Pancreas (tissue), 10 donors: ENCODE measurements around the gene DARS2. TPM values are rescaled to one million over a fixed set of nuclear protein-coding genes. Genes with fewer than 3 reads are reported as not detected.

ENCODE experiments used
- ATAC-seq, 4 donors: fragments of 200-7000 bp; cut with Tn5 transposase; one replicate each; pipeline versions ENCODE4 v1.8.0 to v1.9.1; 2020; ENCODE audit warnings: mild to moderate bottlenecking in 4 of 4, moderate library complexity in 4 of 4
- DNase-seq, 6 donors: peaks; one replicate each; pipeline ENCODE4 v3.0.0-alpha.2; 2020
- FAIRE-seq: peaks from 2 replicates; lab custom pipeline; 2012; peaks lifted over from hg19 to GRCh38; lab: Jason Lieb, UNC
- H3K27ac ChIP-seq, 4 donors: fragments of 200-600 bp; sonication (generic); 1 replicate in 3 of 4; 2 replicates in 1 of 4; pipeline versions ENCODE4 v1.5.0 to v1.8.0; 2020
- H3K27me3 ChIP-seq, 4 donors: fragments of 200-600 bp; one replicate each; pipeline ENCODE4 v1.8.0; 2021
- H3K36me3 ChIP-seq, 3 donors: fragments of 200-600 bp; sonication (generic) in 1 of 3; one replicate each; pipeline versions ENCODE4 v1.5.0 to v1.8.0; 2020 to 2021
- H3K4me1 ChIP-seq, 3 donors: fragments of 200-600 bp; one replicate each; pipeline ENCODE4 v1.8.0; 2021
- H3K4me3 ChIP-seq, 4 donors: fragments of 200-600 bp; sonication (generic) in 2 of 4; one replicate each; pipeline versions ENCODE4 v1.5.0 to v1.8.0; 2020 to 2021
- H3K9me3 ChIP-seq, 4 donors: fragments of 200-600 bp; one replicate each; pipeline ENCODE4 v1.8.0; 2021
- WGBS, 2 donors: extraction: QIAGEN DNeasy Blood & Tissue Kit; methylation state at CpG; one replicate each; pipeline ENCODE4 v1.1.7; 2013; 5-methylcytosine and 5-hydroxymethylcytosine counted together
- intact Hi-C, 3 donors: fragments of 100-400 bp; cut with DNase I; formaldehyde crosslinking; loops; one replicate each; pipeline versions ENCODE4 v1.11.1 to v1.14.2; 2022
- polyA plus RNA-seq, 2 donors: library from polyadenylated mRNA; stranded (reverse); fragments of 200-250 nt; gene quantifications; one replicate each; pipeline ENCODE4 v1.2.3, GENCODE V29; 2013
- total RNA-seq, 6 donors: library from RNA; stranded (reverse); fragmentation: NEBNext Ultra II Directional in 4 of 6; extraction: Animal tissue kit (Norgen Biotek cat#: 25700) in 4 of 6; gene quantifications; one replicate each; pipeline versions ENCODE4 v1.2.1 to v1.2.4, GENCODE V29; 2021 to 2023
- TF ChIP-seq, protein P1 (sequence below), 4 donors: fragments of 200-600 bp; sonication (generic) in 3 of 4; IDR thresholded peaks; one replicate each; pipeline versions ENCODE4 v1.5.0 to v1.8.0; 2021; ENCODE audit warnings: antibody characterized with exemption in 4 of 4
- donor health status: healthy with polysubstance abuse.
- donor health status: DM: no; HTN: no; CAD: no; lungs with moderate emphysema.
- donor health status: DM: no; HTN: no; CAD: no.
- donor health status: control.
- donor health status: control.
- donor health status: Bipolar disorder and iron deficiency.
- donor health status: DM: yes; HTN: yes; CAD: no.
- donor health status: DM: no; HTN: no; CAD: no.
- donor health status: DM: no; HTN: no; CAD: no.
- donor health status: DM: yes; HTN: yes; CAD: no.

The DARS2 gene
- total and polyA plus RNA-seq, 8 donors: 3.4 to 11.1 (median 5.2) TPM

DNA sequence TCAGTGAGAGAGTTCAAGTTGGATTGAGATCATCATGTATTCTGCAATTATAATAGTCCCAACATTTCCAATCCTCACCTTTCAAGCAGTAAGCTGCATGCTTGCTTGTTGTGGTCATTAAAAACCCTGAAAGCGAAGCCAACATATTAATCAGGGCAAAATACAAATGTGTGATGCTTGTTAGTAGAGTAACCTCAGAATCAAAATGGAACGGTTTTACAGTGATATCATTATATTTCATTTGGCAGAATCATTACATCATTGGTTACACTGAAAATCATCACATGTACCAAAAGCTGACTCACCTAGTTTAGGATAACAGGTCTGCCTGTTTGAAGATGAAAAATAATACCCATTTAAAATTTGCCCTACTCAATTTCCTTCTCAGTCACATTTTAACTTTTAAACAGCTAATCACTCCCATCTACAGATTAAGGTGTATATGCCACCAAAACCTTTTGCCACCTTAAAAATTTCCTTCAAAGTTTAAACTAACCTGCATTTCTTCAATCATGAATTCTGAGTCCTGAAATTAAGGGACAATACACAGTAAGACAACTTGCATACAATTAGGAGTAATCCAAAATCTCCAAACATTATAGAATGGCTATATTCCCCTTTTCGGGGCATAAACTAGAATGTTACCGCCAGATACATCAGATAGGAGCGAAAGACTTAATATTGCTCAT, 39.9 kb downstream of the DARS2 start:
- WGBS, 2 donors: 79 to 81% methylated on average over 5 of the region's 5 CpGs

DNA sequence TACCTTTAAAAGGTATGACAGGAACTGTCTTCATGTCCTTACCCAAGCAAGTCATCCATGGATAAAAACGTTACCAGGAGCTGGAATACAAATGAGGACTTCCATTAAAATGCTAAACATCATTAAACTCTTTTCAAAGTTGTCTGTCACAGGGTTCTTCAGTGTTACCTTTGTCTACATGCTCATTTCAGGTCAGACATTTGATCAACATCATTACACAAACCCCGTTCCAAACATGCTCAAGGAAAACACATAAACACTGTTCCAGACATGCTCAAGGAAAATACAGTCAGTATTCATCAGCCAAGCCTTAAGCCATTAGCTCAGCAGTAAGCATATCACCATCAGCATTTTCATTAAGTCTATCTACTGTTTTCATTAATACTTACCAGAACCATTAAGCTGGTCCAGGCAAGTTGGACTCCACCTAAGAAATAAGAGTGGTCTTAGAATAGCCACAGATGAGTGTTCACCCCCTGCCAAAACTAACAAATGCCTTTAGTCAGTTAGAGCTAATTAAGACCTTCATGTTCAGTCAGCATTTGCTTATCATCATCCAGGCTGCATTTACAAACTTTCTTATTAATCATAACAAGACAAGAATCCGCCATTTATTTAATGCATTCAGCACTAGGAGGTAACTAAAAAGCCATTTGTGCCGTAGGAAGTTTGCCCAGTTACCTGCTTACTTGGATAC, 41.1 kb downstream of the DARS2 start:
- H3K4me1 ChIP-seq: peaks cover 10 to 29% (median 26%) of the 10 kb centered on the region in 3 donors
- peak overlapping the region in 3 of 4 donors; percentile 59 to 78 (median 70) for H3K4me3 ChIP-seq
- DNase-seq: no peak
- ATAC-seq: no peak
- peaks cover 0 to 40% (median 29%) of the 10 kb centered on the region in 3 donors for H3K36me3 ChIP-seq
- intact Hi-C loops: no loop called here
- TF ChIP-seq, protein P1, sequence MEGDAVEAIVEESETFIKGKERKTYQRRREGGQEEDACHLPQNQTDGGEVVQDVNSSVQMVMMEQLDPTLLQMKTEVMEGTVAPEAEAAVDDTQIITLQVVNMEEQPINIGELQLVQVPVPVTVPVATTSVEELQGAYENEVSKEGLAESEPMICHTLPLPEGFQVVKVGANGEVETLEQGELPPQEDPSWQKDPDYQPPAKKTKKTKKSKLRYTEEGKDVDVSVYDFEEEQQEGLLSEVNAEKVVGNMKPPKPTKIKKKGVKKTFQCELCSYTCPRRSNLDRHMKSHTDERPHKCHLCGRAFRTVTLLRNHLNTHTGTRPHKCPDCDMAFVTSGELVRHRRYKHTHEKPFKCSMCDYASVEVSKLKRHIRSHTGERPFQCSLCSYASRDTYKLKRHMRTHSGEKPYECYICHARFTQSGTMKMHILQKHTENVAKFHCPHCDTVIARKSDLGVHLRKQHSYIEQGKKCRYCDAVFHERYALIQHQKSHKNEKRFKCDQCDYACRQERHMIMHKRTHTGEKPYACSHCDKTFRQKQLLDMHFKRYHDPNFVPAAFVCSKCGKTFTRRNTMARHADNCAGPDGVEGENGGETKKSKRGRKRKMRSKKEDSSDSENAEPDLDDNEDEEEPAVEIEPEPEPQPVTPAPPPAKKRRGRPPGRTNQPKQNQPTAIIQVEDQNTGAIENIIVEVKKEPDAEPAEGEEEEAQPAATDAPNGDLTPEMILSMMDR (IDR thresholded peaks at IDR 0.05): no peak
- WGBS, 2 donors: 14 to 16% methylated on average over 4 of the region's 4 CpGs
- H3K9me3 ChIP-seq: no peaks in the 10 kb centered on the region
- H3K27ac ChIP-seq: no peak overlapping the region
- no peaks in the 10 kb centered on the region for H3K27me3 ChIP-seq
- FAIRE-seq: no peak

More for the DNA sequence above, 39.9 kb downstream of the DARS2 start:
- no peak for ATAC-seq
- peaks cover 0 to 43% (median 29%) of the 10 kb centered on the region in 3 donors for H3K36me3 ChIP-seq
- intact Hi-C loops: no loop called here
- TF ChIP-seq, protein P1 (IDR thresholded peaks at IDR 0.05): no peak
- FAIRE-seq: no peak
- H3K27me3 ChIP-seq: no peaks in the 10 kb centered on the region
- H3K4me3 ChIP-seq: peak overlapping the region in 2 of 4 donors; percentile 59 to 70
- no peaks in the 10 kb centered on the region for H3K9me3 ChIP-seq
- no peak for DNase-seq
- peaks cover 10 to 16% (median 14%) of the 10 kb centered on the region in 3 donors for H3K4me1 ChIP-seq
- no peak overlapping the region for H3K27ac ChIP-seq

DNA sequence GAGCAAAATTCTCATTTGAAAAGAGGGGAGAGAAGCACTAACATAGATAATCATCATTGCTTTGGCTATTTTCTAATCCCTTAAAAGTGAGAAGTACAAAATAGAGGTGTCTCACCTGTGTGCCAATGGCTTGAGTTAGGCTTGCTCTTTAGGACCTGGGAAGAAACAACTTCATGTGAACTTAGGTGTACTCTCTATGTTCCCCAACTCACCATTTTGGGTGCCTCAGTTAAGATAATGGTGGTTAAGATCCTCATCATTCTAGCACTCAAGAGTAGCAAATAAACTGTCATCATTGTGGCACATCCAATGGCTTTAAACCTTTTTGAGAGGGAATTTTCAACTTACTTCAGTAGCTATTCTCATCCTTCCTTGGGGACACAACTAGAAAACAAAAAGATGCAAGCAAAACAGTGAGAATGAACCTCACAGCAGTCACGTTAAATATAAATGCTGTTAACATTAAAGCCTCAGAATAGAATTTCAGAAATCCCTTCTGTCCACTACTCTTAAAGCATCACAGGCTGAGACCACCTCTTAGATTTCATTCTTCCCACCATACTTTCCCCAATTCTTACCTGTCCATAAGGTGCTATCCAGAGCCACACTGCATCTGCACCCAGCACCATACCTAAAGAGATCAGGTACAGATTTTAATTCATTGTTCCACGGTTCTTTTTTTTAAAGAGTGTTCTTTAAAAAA, 42.1 kb downstream of the DARS2 start:
- Histone ChIP-seq H3K36me3 (peaks cover 0 to 38% (median 29%) of the 10 kb centered on the region in 3 donors), H3K27me3 (no peaks in the 10 kb centered on the region), H3K4me3 (peak overlapping the region; percentile 59 to 78 (median 65)), H3K4me1 (peaks cover 10 to 30% (median 27%) of the 10 kb centered on the region in 3 donors), H3K9me3 (no peaks in the 10 kb centered on the region), H3K27ac (peak overlapping the region in 3 of 4 donors; percentile 96 to 99 (median 97))
- intact Hi-C loops: no loop called here
- ATAC-seq (no peak), FAIRE-seq (no peak), DNase-seq (no peak)
- 11 to 12% methylated on average over 2 of the region's 2 CpGs for WGBS, 2 donors
- TF ChIP-seq, protein P1 (IDR thresholded peaks at IDR 0.05): no peak

DNA sequence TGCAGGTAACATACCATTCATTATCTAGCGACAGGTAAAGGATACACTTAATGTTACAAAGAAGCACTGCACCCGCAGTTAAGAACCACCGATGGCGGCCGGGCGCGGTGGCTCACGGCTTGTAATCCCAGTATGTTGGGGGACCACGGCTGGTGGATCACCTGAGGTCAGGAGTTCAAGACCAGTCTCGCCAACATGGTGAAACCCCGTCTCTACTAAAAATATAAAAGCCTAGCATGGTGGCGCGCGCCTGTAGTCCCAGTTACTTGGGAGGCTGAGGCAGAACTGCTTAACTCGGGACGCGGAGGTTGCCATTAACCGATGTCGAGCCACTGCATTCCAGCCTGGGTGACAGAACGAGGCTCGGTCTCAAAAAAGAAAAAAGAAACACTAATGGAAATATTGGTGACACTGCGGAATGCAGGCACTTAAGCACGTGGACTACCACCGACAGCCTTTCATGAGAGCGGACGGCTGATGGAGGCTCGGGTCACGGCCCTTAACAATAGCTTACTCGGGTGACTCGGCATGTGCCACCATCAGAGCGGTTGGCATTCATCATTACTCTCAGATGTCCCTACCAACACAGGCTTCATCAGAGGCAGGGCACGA, 42.8 kb downstream of the DARS2 start:
- DNase-seq: peak in 2 of 6 donors; percentile 48 to 57
- peak; percentile 2 to 5 (median 3) for ATAC-seq
- no peak for FAIRE-seq

More for the DNA sequence above, 42.8 kb downstream of the DARS2 start:
- Histone ChIP-seq H3K36me3 (peaks cover 0 to 38% (median 29%) of the 10 kb centered on the region in 3 donors), H3K4me3 (peak overlapping the region; percentile 59 to 78 (median 65)), H3K27ac (peak overlapping the region; percentile 58 to 99 (median 96)), H3K4me1 (peaks cover 10 to 30% (median 27%) of the 10 kb centered on the region in 3 donors), H3K27me3 (no peaks in the 10 kb centered on the region), H3K9me3 (no peaks in the 10 kb centered on the region)
- intact Hi-C loops: no loop called here
- WGBS, 2 donors: 2 to 3% methylated on average over 32 of the region's 32 CpGs
- TF ChIP-seq, protein P1 (IDR thresholded peaks at IDR 0.05): no peak
